Gastrocnemius medialis (tissue), 4 donors: ENCODE measurements around the gene DIAPH3. TPM values are rescaled to one million over a fixed set of nuclear protein-coding genes. Genes with fewer than 3 reads are reported as not detected.
"Not testable (repeated sequence)": the region's sequence is repeated elsewhere in the genome, so short reads cannot be mapped to it uniquely, and the experiment has no call there.

Experiments
- ATAC-seq, 2 donors: fragments of 150-250 bp; one replicate each; pipeline ENCODE4 v1.9.1; 2016
- DNase-seq, 2 donors: peaks; one replicate each; pipeline ENCODE4 v3.0.0-alpha.2; 2019
- H3K27ac ChIP-seq, 4 donors: fragments of 200-600 bp; sonication (generic); 1 replicate in 1 of 4; 2 replicates in 3 of 4; pipeline ENCODE4 v1.5.1; 2016 to 2018; ENCODE audit warnings: mild to moderate bottlenecking in 2 of 4, moderate library complexity in 1 of 4
- H3K27me3 ChIP-seq, 3 donors: fragments of 200-600 bp; sonication (generic) in 2 of 3; 1 replicate in 1 of 3; 2 replicates in 2 of 3; pipeline versions ENCODE4 v1.5.1 to v1.6.0; 2016 to 2019; ENCODE audit warnings: mild to moderate bottlenecking in 1 of 3, moderate library complexity in 1 of 3
- H3K36me3 ChIP-seq, 2 donors: fragments of 200-600 bp; sonication (generic) in 1 of 2; one replicate each; pipeline ENCODE4 v1.5.1; 2017 to 2018
- H3K4me1 ChIP-seq, 2 donors: fragments of 200-600 bp; sonication (generic) in 1 of 2; one replicate each; pipeline ENCODE4 v1.5.1; 2016 to 2017; ENCODE audit warnings: mild to moderate bottlenecking in 2 of 2
- H3K4me3 ChIP-seq, 4 donors: fragments of 200-600 bp; sonication (generic) in 3 of 4; 1 replicate in 1 of 4; 2 replicates in 3 of 4; pipeline ENCODE4 v1.5.1; 2016 to 2019; ENCODE audit warnings: mild to moderate bottlenecking in 2 of 4
- H3K9me3 ChIP-seq, 3 donors: fragments of 200-600 bp; sonication (generic) in 2 of 3; 1 replicate in 1 of 3; 2 replicates in 2 of 3; pipeline ENCODE4 v1.5.1; 2016 to 2019
- POLR2A ChIP-seq, 2 donors: fragments of 450-650 bp; IDR thresholded peaks; one replicate each; pipeline ENCODE4 v1.6.1; 2017; ENCODE audit warnings: antibody characterized with exemption in 2 of 2, mild to moderate bottlenecking in 2 of 2, moderate library complexity in 2 of 2
- in situ Hi-C, 4 donors: fragments of 200-750 bp; cut with MboI; loops; one replicate each; pipeline versions ENCODE4 v1.15.0 to v1.8.0; 2017; ENCODE audit warnings: low sequenced_read_pairs in 4 of 4
- intact Hi-C: fragments of 100-400 bp; cut with DNase I; formaldehyde crosslinking; loops from one replicate; pipeline ENCODE4 v1.15.1; 2023; ENCODE audit warnings: low total_unique reads
- total RNA-seq, 4 donors: library from RNA; depleted of rRNA; stranded (reverse); fragments of >200 nt; gene quantifications; one replicate each; pipeline versions ENCODE4 v1.1.0 to v1.2.3, GENCODE V29; 2016
- TF ChIP-seq, protein P1 (sequence below), 5 experiments: fragments of 450-650 bp in 3 of 5; fragments of 200-600 bp in 2 of 5; sonication (generic) in 2 of 5; IDR thresholded peaks in 4 of 5; conservative IDR thresholded peaks in 1 of 5; 1 replicate in 4 of 5; 2 replicates in 1 of 5; pipeline ENCODE4 v1.5.1; 2016 to 2019; ENCODE audit warnings: antibody characterized with exemption in 5 of 5, mild to moderate bottlenecking in 3 of 5, moderate library complexity in 3 of 5

Gene DIAPH3
- total RNA-seq, 4 donors from 2014 or later: 0.13 TPM; not detected in 3

DNA sequence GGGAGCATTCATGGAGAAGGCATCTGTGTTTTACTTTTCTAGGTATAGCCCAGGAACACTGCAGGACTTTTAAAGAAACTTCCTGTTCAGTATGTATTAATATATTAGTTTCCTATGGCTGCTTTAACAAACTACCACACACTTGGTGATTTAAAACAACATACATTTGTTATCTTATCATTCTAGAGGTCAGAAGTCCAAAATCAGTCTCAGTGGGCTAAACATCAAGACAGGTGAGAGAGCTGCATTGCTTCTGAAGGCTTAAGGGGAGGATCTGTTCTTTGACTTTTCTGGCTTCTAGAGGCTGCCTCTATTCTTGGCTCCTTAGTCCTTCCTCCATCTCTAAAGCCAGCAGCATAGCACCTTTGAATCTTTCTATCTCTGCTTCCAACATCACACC lies 37.6 kb upstream of the DIAPH3 start:
- no peaks in the 10 kb centered on the region for H3K36me3 ChIP-seq
- TF ChIP-seq, protein P1, sequence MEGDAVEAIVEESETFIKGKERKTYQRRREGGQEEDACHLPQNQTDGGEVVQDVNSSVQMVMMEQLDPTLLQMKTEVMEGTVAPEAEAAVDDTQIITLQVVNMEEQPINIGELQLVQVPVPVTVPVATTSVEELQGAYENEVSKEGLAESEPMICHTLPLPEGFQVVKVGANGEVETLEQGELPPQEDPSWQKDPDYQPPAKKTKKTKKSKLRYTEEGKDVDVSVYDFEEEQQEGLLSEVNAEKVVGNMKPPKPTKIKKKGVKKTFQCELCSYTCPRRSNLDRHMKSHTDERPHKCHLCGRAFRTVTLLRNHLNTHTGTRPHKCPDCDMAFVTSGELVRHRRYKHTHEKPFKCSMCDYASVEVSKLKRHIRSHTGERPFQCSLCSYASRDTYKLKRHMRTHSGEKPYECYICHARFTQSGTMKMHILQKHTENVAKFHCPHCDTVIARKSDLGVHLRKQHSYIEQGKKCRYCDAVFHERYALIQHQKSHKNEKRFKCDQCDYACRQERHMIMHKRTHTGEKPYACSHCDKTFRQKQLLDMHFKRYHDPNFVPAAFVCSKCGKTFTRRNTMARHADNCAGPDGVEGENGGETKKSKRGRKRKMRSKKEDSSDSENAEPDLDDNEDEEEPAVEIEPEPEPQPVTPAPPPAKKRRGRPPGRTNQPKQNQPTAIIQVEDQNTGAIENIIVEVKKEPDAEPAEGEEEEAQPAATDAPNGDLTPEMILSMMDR (IDR thresholded peaks at IDR 0.05 in 4 of 5, conservative IDR thresholded peaks at IDR 0.05 in 1 of 5): no peak
- no peak for TF ChIP-seq POLR2A (IDR thresholded peaks at IDR 0.05)
- H3K9me3 ChIP-seq: no peaks in the 10 kb centered on the region
- no peak overlapping the region for H3K4me3 ChIP-seq
- ATAC-seq (no peak), DNase-seq (no peak)
- intact Hi-C loops (no loop called here), in situ Hi-C loops (no loop called here)
- H3K27me3 ChIP-seq: no peaks in the 10 kb centered on the region
- H3K4me1 ChIP-seq: no peaks in the 10 kb centered on the region
- H3K27ac ChIP-seq: no peak overlapping the region

DNA sequence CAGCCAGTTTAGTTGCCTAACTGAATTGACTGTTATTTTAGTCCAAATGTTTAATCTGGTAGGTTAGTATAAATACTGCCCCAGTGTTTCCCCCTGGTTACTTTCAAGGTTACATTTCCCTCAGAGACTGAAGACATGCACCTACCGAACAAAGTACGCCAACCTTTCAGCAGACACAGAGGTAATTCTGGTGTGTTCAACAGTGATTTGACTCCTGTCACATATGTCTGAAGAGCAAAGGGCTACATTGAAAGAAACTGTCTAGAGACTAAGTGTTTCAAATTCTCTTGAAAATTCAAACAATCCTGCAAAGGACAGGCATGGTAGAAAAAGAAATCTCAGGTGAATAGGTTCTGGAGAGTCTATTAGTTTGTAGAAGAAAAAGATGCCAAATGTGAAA lies 32.2 kb upstream of the DIAPH3 start:
- H3K27ac ChIP-seq, H3K36me3 ChIP-seq, H3K27me3 ChIP-seq, DNase-seq, H3K4me1 ChIP-seq, intact Hi-C loops, H3K9me3 ChIP-seq, ATAC-seq, H3K4me3 ChIP-seq, in situ Hi-C loops: not testable (repeated sequence)

DNA sequence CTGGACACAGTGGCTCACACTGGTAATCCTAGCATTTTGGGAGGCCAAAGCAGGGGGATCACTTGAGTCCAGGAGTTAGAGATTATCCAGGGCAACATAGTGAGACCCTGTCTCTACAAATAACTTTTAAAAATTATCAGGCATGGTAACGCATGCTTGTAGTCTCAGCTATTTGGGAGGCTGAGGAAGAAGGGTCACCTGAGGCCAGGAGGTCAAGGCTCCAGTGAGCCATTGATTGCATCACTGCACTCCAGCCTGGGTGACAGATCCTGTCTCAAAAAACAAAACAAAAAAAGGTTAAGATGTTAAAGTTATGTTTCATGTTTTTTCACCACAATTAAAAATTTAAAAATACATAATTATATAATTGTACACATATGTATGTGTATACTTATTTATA lies 19.2 kb upstream of the DIAPH3 start:
- H3K4me1 ChIP-seq: no peaks in the 10 kb centered on the region
- no peaks in the 10 kb centered on the region for H3K9me3 ChIP-seq
- no peak overlapping the region for H3K27ac ChIP-seq
- no peak for DNase-seq
- no peak for ATAC-seq
- H3K36me3 ChIP-seq: no peaks in the 10 kb centered on the region
- no peak overlapping the region for H3K4me3 ChIP-seq
- intact Hi-C loops (loop anchor here (1.0 kb wide), 1 partner anchor 27 kb away; no protein-coding TSS in a partner anchor), in situ Hi-C loops (no loop called here)
- H3K27me3 ChIP-seq: no peaks in the 10 kb centered on the region
- TF ChIP-seq, protein P1 (IDR thresholded peaks at IDR 0.05 in 4 of 5, conservative IDR thresholded peaks at IDR 0.05 in 1 of 5): no peak
- TF ChIP-seq POLR2A (IDR thresholded peaks at IDR 0.05): no peak

DNA sequence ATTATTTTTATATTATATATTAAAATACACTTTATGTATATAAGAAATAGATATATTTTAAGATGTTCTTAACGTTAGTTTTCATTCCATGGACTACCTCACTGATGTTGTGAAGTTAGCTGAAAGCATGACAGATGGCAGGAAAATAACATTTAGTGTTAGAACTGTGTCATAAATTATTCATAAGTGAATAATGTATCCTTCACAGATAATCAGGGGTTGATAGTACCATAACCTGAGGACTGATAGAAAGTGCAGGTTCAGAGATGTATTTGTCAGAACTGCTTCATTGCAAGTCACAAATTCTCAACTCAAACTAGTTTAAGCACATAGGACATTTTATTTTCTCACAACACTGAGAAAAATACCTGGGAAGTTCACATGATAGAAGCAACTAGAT lies 14.6 kb upstream of the DIAPH3 start:
- Histone ChIP-seq H3K27me3 (no peaks in the 10 kb centered on the region), H3K4me1 (no peaks in the 10 kb centered on the region), H3K36me3 (no peaks in the 10 kb centered on the region), H3K9me3 (no peaks in the 10 kb centered on the region), H3K4me3 (no peak overlapping the region), H3K27ac (no peak overlapping the region)
- no peak for TF ChIP-seq POLR2A (IDR thresholded peaks at IDR 0.05)
- TF ChIP-seq, protein P1 (IDR thresholded peaks at IDR 0.05 in 4 of 5, conservative IDR thresholded peaks at IDR 0.05 in 1 of 5): no peak
- intact Hi-C loops: no loop called here
- no peak for ATAC-seq
- in situ Hi-C loops: no loop called here
- DNase-seq: no peak

DNA sequence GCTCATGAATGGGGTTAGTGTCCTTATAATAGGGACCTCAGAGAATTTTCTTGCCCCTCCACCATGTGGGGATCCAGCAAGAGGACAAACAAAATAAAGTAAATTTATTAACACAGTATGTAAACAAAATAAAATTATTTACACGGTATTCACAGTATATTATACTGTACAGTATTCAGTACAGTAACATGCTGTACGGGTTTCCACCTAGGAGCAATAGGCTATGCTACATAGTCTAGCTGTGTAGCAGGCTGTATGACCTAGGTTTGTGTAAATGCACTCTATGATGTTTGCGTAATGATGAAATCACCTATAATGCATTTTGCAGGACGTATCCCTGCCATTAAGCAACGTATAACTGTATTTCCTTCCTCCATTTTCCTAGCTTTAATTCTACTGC lies 11.8 kb upstream of the DIAPH3 start:
- H3K27ac ChIP-seq: no peak overlapping the region
- no peaks in the 10 kb centered on the region for H3K27me3 ChIP-seq
- no peaks in the 10 kb centered on the region for H3K36me3 ChIP-seq
- DNase-seq: no peak
- intact Hi-C loops: no loop called here
- no peak overlapping the region for H3K4me3 ChIP-seq
- in situ Hi-C loops: no loop called here
- no peaks in the 10 kb centered on the region for H3K4me1 ChIP-seq
- TF ChIP-seq POLR2A (IDR thresholded peaks at IDR 0.05): no peak
- TF ChIP-seq, protein P1 (IDR thresholded peaks at IDR 0.05 in 4 of 5, conservative IDR thresholded peaks at IDR 0.05 in 1 of 5): no peak
- no peaks in the 10 kb centered on the region for H3K9me3 ChIP-seq
- ATAC-seq: no peak
